Cerebellar nuclear complex (tissue), 1 donor: ENCODE measurements around the gene UNG.
A peak's percentile ranks its signal among the peaks of the same experiment; 100 is the strongest.

Source experiments
- DNase-seq, 2 experiments: peaks; one replicate each; lab custom pipeline; 2025; lab: John Stamatoyannopoulos, UW

UNG gene

GRCh38 chr12:109089683-109090082 is 7.7 kb upstream of the UNG start:
- DNase-seq = no peak

- DNase-seq = no peak
Observed at GRCh38 chr12:109092497-109093021, 4.8 kb upstream of the UNG start.

GRCh38 chr12:109093022-109093918 is 4.1 kb upstream of the UNG start, which contains the start of gene ALKBH2:
Gene ALKBH2, minus strand, starts transcription at chr12:109093472. Its CDS starts 686 bp downstream, at chr12:109092786.
- peak; percentile 46 to 70 for DNase-seq

- no peak for DNase-seq
Observed at GRCh38 chr12:109097140-109097434, 310 bp upstream of the UNG start.

GRCh38 chr12:109098183-109098604 is 797 bp downstream of the UNG start:
- no peak for DNase-seq

- DNase-seq = no peak
Observed at GRCh38 chr12:109098651-109099050, 1.3 kb downstream of the UNG start.

GRCh38 chr12:109099431-109100020 is 2.1 kb downstream of the UNG start:
- DNase-seq = no peak

GRCh38 chr12:109100741-109101140 is 3.3 kb downstream of the UNG start:
- no peak for DNase-seq

- peak in 1 of 2 experiments; percentile 23 for DNase-seq
Observed at GRCh38 chr12:109102491-109102890, 5.1 kb downstream of the UNG start.

- DNase-seq = no peak
Observed at GRCh38 chr12:109105176-109105575, 7.8 kb downstream of the UNG start.

GRCh38 chr12:109109746-109110350 is 12.5 kb downstream of the UNG start:
- no peak for DNase-seq

GRCh38 chr12:109110988-109111495 is 13.6 kb downstream of the UNG start:
- DNase-seq = no peak

- no peak for DNase-seq
Observed at GRCh38 chr12:109112720-109113465, 15.5 kb downstream of the UNG start.

- no peak for DNase-seq
Observed at GRCh38 chr12:109113661-109114321, 16.4 kb downstream of the UNG start.

GRCh38 chr12:109114644-109115043 is 17.2 kb downstream of the UNG start:
- no peak for DNase-seq

GRCh38 chr12:109115404-109115757 is 18.0 kb downstream of the UNG start:
- DNase-seq = no peak

- no peak for DNase-seq
Observed at GRCh38 chr12:109115758-109116610, 18.6 kb downstream of the UNG start, which contains the start of gene ACACB. Gene ACACB, plus strand, starts transcription at chr12:109116587. Its CDS starts 22,819 bp downstream, at chr12:109139406.

- no peak for DNase-seq
Observed at GRCh38 chr12:109116611-109116949, 19.2 kb downstream of the UNG start.

GRCh38 chr12:109120095-109120494 is 22.7 kb downstream of the UNG start:
- DNase-seq = no peak

GRCh38 chr12:109120557-109120956 is 23.2 kb downstream of the UNG start:
- no peak for DNase-seq
